Right atrium auricular region (tissue), 2 donors: Measurements from ENCODE around the gene EXOC3L2. TPM values are rescaled to one million over a fixed set of nuclear protein-coding genes. Genes with fewer than 3 reads are reported as not detected.

ENCODE experiments used
- DNase-seq: peaks from one replicate; pipeline ENCODE4 v3.0.0-alpha.2; 2019; ENCODE audit warnings: low spot score
- H3K27ac ChIP-seq, 2 donors: fragments of 200-600 bp; sonication (generic); 1 replicate in 1 of 2; 2 replicates in 1 of 2; pipeline ENCODE4 v1.5.1; 2016 to 2019
- H3K27me3 ChIP-seq, 2 donors: fragments of 200-600 bp; sonication (generic); one replicate each; pipeline versions ENCODE4 v1.5.1 to v1.6.0; 2017 to 2019
- H3K36me3 ChIP-seq: fragments of 200-600 bp; sonication (generic); one replicate; pipeline ENCODE4 v1.5.1; 2016
- H3K4me1 ChIP-seq, 2 donors: fragments of 200-600 bp; sonication (generic); one replicate each; pipeline versions ENCODE4 v1.5.1 to v1.6.0; 2017 to 2019
- H3K4me3 ChIP-seq, 2 donors: fragments of 200-600 bp; sonication (generic); 1 replicate in 1 of 2; 2 replicates in 1 of 2; pipeline ENCODE4 v1.5.1; 2017 to 2019; ENCODE audit warnings: mild to moderate bottlenecking in 1 of 2, moderate library complexity in 1 of 2
- H3K9me3 ChIP-seq, 2 donors: fragments of 200-600 bp; sonication (generic); one replicate each; pipeline ENCODE4 v1.5.1; 2019
- CTCF ChIP-seq, 2 donors: fragments of 200-600 bp; sonication (generic); IDR thresholded peaks; one replicate each; pipeline ENCODE4 v1.5.1; 2019; ENCODE audit warnings: antibody characterized with exemption in 2 of 2
- total RNA-seq, 2 donors: library from RNA; depleted of rRNA; stranded (reverse); fragments of >200 nt; gene quantifications; one replicate each; pipeline ENCODE4 v1.1.0, GENCODE V29; 2016

Gene EXOC3L2
- total RNA-seq, 2 donors from 2014 or later = 3.0 to 8.2 TPM

- Histone ChIP-seq H3K36me3 (peaks cover 8% of the 10 kb centered on the region), H3K27ac (no peak overlapping the region), H3K4me3 (no peak overlapping the region), H3K27me3 (no peaks in the 10 kb centered on the region), H3K9me3 (no peaks in the 10 kb centered on the region), H3K4me1 (no peaks in the 10 kb centered on the region)
- DNase-seq = no peak
- TF ChIP-seq CTCF (IDR thresholded peaks at IDR 0.05) = no peak
These were observed 20.2 kb upstream of the EXOC3L2 start for GRCh38 chr19:45265375-45265774.

GRCh38 chr19:45264781-45265317 lies 19.6 kb upstream of the EXOC3L2 start:
- no peak overlapping the region for H3K27ac ChIP-seq
- no peak for TF ChIP-seq CTCF (IDR thresholded peaks at IDR 0.05)
- H3K9me3 ChIP-seq = no peaks in the 10 kb centered on the region
- H3K36me3 ChIP-seq = peaks cover 8% of the 10 kb centered on the region
- no peak overlapping the region for H3K4me3 ChIP-seq
- H3K27me3 ChIP-seq = no peaks in the 10 kb centered on the region
- DNase-seq = no peak
- H3K4me1 ChIP-seq = no peaks in the 10 kb centered on the region

GRCh38 chr19:45263013-45263412 lies 17.8 kb upstream of the EXOC3L2 start:
- no peak for TF ChIP-seq CTCF (IDR thresholded peaks at IDR 0.05)
- no peak for DNase-seq
- no peak overlapping the region for H3K4me3 ChIP-seq
- H3K4me1 ChIP-seq = no peaks in the 10 kb centered on the region
- H3K27ac ChIP-seq = no peak overlapping the region
- peaks cover 10% of the 10 kb centered on the region for H3K36me3 ChIP-seq
- H3K27me3 ChIP-seq = no peaks in the 10 kb centered on the region
- no peaks in the 10 kb centered on the region for H3K9me3 ChIP-seq

GRCh38 chr19:45262570-45262969 lies 17.4 kb upstream of the EXOC3L2 start:
- H3K27me3 ChIP-seq = no peaks in the 10 kb centered on the region
- no peak overlapping the region for H3K4me3 ChIP-seq
- DNase-seq = no peak
- no peaks in the 10 kb centered on the region for H3K4me1 ChIP-seq
- TF ChIP-seq CTCF (IDR thresholded peaks at IDR 0.05) = no peak
- peaks cover 10% of the 10 kb centered on the region for H3K36me3 ChIP-seq
- no peak overlapping the region for H3K27ac ChIP-seq
- no peaks in the 10 kb centered on the region for H3K9me3 ChIP-seq

- TF ChIP-seq CTCF (IDR thresholded peaks at IDR 0.05) = no peak
These were observed 13.7 kb upstream of the EXOC3L2 start for GRCh38 chr19:45258862-45259261.

GRCh38 chr19:45256836-45257235 lies 11.6 kb upstream of the EXOC3L2 start:
- H3K4me1 ChIP-seq = peaks cover 0 to 28% of the 10 kb centered on the region in 2 donors
- H3K9me3 ChIP-seq = no peaks in the 10 kb centered on the region
- no peaks in the 10 kb centered on the region for H3K27me3 ChIP-seq
- TF ChIP-seq CTCF (IDR thresholded peaks at IDR 0.05) = no peak
- H3K36me3 ChIP-seq = peaks cover 5% of the 10 kb centered on the region
- DNase-seq = no peak
- no peak overlapping the region for H3K27ac ChIP-seq
- no peak overlapping the region for H3K4me3 ChIP-seq

More at GRCh38 chr19:45258862-45259261, 13.7 kb upstream of the EXOC3L2 start:
- Histone ChIP-seq H3K4me3 (no peak overlapping the region), H3K9me3 (no peaks in the 10 kb centered on the region), H3K4me1 (peaks cover 0 to 8% of the 10 kb centered on the region in 2 donors), H3K27ac (no peak overlapping the region), H3K27me3 (no peaks in the 10 kb centered on the region), H3K36me3 (peaks cover 5% of the 10 kb centered on the region)
- DNase-seq = no peak
